ELR (cell line): Measurements from ENCODE around the gene EXOSC1.
"Not testable (repeated sequence)": the region's sequence is repeated elsewhere in the genome, so short reads cannot be mapped to it uniquely, and the experiment has no call there.

ENCODE experiments used
- DNase-seq: peaks from one replicate; pipeline ENCODE4 v3.0.0-alpha.2; 2015; ENCODE audit warnings: low read depth

The EXOSC1 gene

GRCh38 chr10:97408496-97408992 is 37.3 kb downstream of the EXOSC1 start:
- DNase-seq, result no peak

GRCh38 chr10:97407952-97408248 is 37.9 kb downstream of the EXOSC1 start:
- no peak for DNase-seq

GRCh38 chr10:97407211-97407951 is 38.4 kb downstream of the EXOSC1 start:
- peak; percentile 86 for DNase-seq

GRCh38 chr10:97406483-97406882 is 39.3 kb downstream of the EXOSC1 start:
- not testable (repeated sequence) for DNase-seq

- no peak for DNase-seq
Measured at GRCh38 chr10:97406064-97406463, 39.7 kb downstream of the EXOSC1 start.

GRCh38 chr10:97404044-97404443 is 41.8 kb downstream of the EXOSC1 start:
- DNase-seq, result no peak

- DNase-seq, result no peak
Measured at GRCh38 chr10:97401455-97401919, 44.3 kb downstream of the EXOSC1 start.

- DNase-seq, result peak; percentile 100
Measured at GRCh38 chr10:97400665-97401454, 44.9 kb downstream of the EXOSC1 start, which contains the start of gene RRP12. TSS of gene RRP12 (minus strand) at chr10:97401340. CDS start at chr10:97401231, 109 bp downstream.

GRCh38 chr10:97399843-97400545 is 45.8 kb downstream of the EXOSC1 start:
- peak; percentile 88 for DNase-seq

- no peak for DNase-seq
Measured at GRCh38 chr10:97396056-97396455, 49.8 kb downstream of the EXOSC1 start.

- DNase-seq, result no peak
Measured at GRCh38 chr10:97393034-97393573, 52.7 kb downstream of the EXOSC1 start.

GRCh38 chr10:97390091-97390490 is 55.7 kb downstream of the EXOSC1 start:
- no peak for DNase-seq

GRCh38 chr10:97388152-97388551 is 57.7 kb downstream of the EXOSC1 start:
- no peak for DNase-seq
